HEK293T (cell line): ENCODE measurements around the gene NOB1.

Source experiments
- CTCF ChIA-PET: fragments of 350-600 bp; formaldehyde crosslinking; extraction: SDS; loops from one replicate; lab custom pipeline; 2021; ENCODE audit warnings: antibody characterized with exemption, inconsistent platforms; lab: Yijun Ruan, JAX
- POLR2A ChIA-PET: fragments of 350-600 bp; formaldehyde crosslinking; extraction: SDS; loops from one replicate; lab custom pipeline; 2020; ENCODE audit warnings: antibody characterized with exemption, inconsistent platforms; lab: Yijun Ruan, JAX
- DNase-seq: peaks from one replicate; pipeline ENCODE4 v3.0.0; 2012; ENCODE audit warnings: mixed read lengths; ENCODE audit errors: extremely low spot score
- ARNT ChIP-seq: fragments of 450-650 bp; IDR thresholded peaks from 2 replicates; pipeline ENCODE4 v1.6.1; 2017; ENCODE audit warnings: mild to moderate bottlenecking
- BHLHE40 ChIP-seq: fragments of 450-650 bp; IDR thresholded peaks from 2 replicates; pipeline ENCODE4 v1.6.1; 2016; ENCODE audit warnings: mild to moderate bottlenecking, moderate library complexity, borderline replicate concordance
- CTBP1 ChIP-seq: fragments of 450-650 bp; IDR thresholded peaks from 2 replicates; pipeline ENCODE4 v1.6.1; 2016; ENCODE audit warnings: borderline replicate concordance
- ELF4 ChIP-seq: fragments of 450-650 bp; IDR thresholded peaks from 2 replicates; pipeline ENCODE4 v1.6.1; 2017; ENCODE audit warnings: antibody characterized with exemption
- FOXA1 ChIP-seq: fragments of 450-650 bp; IDR thresholded peaks from 2 replicates; pipeline ENCODE4 v1.6.1; 2016; ENCODE audit warnings: mild to moderate bottlenecking
- FOXK2 ChIP-seq: fragments of 450-650 bp; IDR thresholded peaks from 2 replicates; pipeline ENCODE4 v1.6.1; 2016; ENCODE audit warnings: mild to moderate bottlenecking
- FOXM1 ChIP-seq: fragments of 450-650 bp; IDR thresholded peaks from 2 replicates; pipeline ENCODE4 v1.6.1; 2017; ENCODE audit warnings: mild to moderate bottlenecking, borderline replicate concordance
- HDGF ChIP-seq: fragments of 450-650 bp; IDR thresholded peaks from 2 replicates; pipeline ENCODE4 v1.6.1; 2017; ENCODE audit warnings: antibody characterized with exemption, borderline replicate concordance
- L3MBTL2 ChIP-seq: fragments of 450-650 bp; conservative IDR thresholded peaks from 2 replicates; pipeline ENCODE4 v1.6.1; 2016; ENCODE audit warnings: mild to moderate bottlenecking
- LEF1 ChIP-seq: fragments of 450-650 bp; IDR thresholded peaks from 2 replicates; pipeline ENCODE4 v1.6.1; 2017; ENCODE audit warnings: mild to moderate bottlenecking, borderline replicate concordance
- NFRKB ChIP-seq: fragments of 450-650 bp; IDR thresholded peaks from 2 replicates; pipeline ENCODE4 v1.6.1; 2016; ENCODE audit warnings: mild to moderate bottlenecking, moderate library complexity
- PKNOX1 ChIP-seq: fragments of 450-650 bp; IDR thresholded peaks from 2 replicates; pipeline ENCODE4 v1.6.1; 2016
- SP1 ChIP-seq: fragments of 450-650 bp; IDR thresholded peaks from 2 replicates; pipeline ENCODE4 v1.6.1; 2017
- SUZ12 ChIP-seq: fragments of 450-650 bp; IDR thresholded peaks from 2 replicates; pipeline ENCODE4 v1.6.1; 2016; ENCODE audit warnings: mild to moderate bottlenecking
- TARDBP ChIP-seq: fragments of 450-650 bp; IDR thresholded peaks from 2 replicates; pipeline ENCODE4 v1.6.1; 2016
- ZNF384 ChIP-seq: fragments of 450-650 bp; IDR thresholded peaks from 2 replicates; pipeline ENCODE4 v1.6.1; 2016

Gene NOB1

GRCh38 chr16:69706256-69706974, 48.3 kb downstream of the NOB1 start:
- POLR2A ChIA-PET: interaction anchor here (1.3 kb wide), 1 partner anchor 48 kb away, joined by 5 read pairs; the partner anchor contains the start of gene NOB1
- TF ChIP-seq HDGF: no peak
- no peak for TF ChIP-seq ARNT
- TF ChIP-seq FOXA1: no peak
- no peak for TF ChIP-seq SUZ12
- TF ChIP-seq LEF1: no peak
- no peak for TF ChIP-seq FOXK2
- no peak for TF ChIP-seq L3MBTL2
- no peak for TF ChIP-seq PKNOX1
- TF ChIP-seq BHLHE40: no peak
- no peak for TF ChIP-seq SP1
- no peak for TF ChIP-seq ELF4
- TF ChIP-seq CTBP1: no peak
- TF ChIP-seq FOXM1: no peak
- TF ChIP-seq ZNF384: no peak
- TF ChIP-seq NFRKB: no peak
- TF ChIP-seq TARDBP: no peak
- no peak for DNase-seq
- CTCF ChIA-PET: no interaction called here

- ChIA-PET POLR2A (interaction anchor here (1.0 kb wide), 1 partner anchor 59 kb away, joined by 3 read pairs; the partner anchor contains the start of gene WWP2), CTCF (no interaction called here)
- DNase-seq: no peak
- no peak for TF ChIP-seq FOXA1
These were observed 51.1 kb downstream of the NOB1 start for GRCh38 chr16:69703638-69704037.

GRCh38 chr16:69701866-69702265, 52.9 kb downstream of the NOB1 start:
- POLR2A ChIA-PET: no interaction called here
- TF ChIP-seq CTBP1 (no peak), HDGF (no peak)
- no peak for DNase-seq
- CTCF ChIA-PET: no interaction called here

GRCh38 chr16:69701452-69701851, 53.3 kb downstream of the NOB1 start:
- DNase-seq: no peak
- POLR2A ChIA-PET: no interaction called here
- TF ChIP-seq NFRKB: no peak
- no peak for TF ChIP-seq PKNOX1
- TF ChIP-seq LEF1: no peak
- no peak for TF ChIP-seq HDGF
- no peak for TF ChIP-seq ZNF384
- no peak for TF ChIP-seq CTBP1
- no peak for TF ChIP-seq FOXM1
- TF ChIP-seq FOXK2: no peak
- no peak for TF ChIP-seq TARDBP
- TF ChIP-seq ARNT: no peak
- no peak for TF ChIP-seq L3MBTL2
- CTCF ChIA-PET: interaction anchor here (0.7 kb wide), 1 partner anchor 361 kb away, joined by 3 read pairs; no protein-coding TSS in a partner anchor

GRCh38 chr16:69699915-69700314, 54.8 kb downstream of the NOB1 start:
- no peak for TF ChIP-seq ARNT
- TF ChIP-seq TARDBP: no peak
- no peak for TF ChIP-seq L3MBTL2
- TF ChIP-seq BHLHE40: no peak
- no peak for TF ChIP-seq PKNOX1
- no peak for TF ChIP-seq NFRKB
- TF ChIP-seq ELF4: no peak
- TF ChIP-seq HDGF: no peak
- TF ChIP-seq FOXK2: no peak
- no peak for TF ChIP-seq FOXM1
- TF ChIP-seq LEF1: no peak
- TF ChIP-seq FOXA1: no peak
- no peak for TF ChIP-seq SUZ12
- ChIA-PET CTCF (no interaction called here), POLR2A (interaction anchor here (1.7 kb wide), 1 partner anchor 55 kb away, joined by 6 read pairs; the partner anchor contains the start of gene NOB1)
- no peak for DNase-seq

GRCh38 chr16:69698404-69698803, 56.3 kb downstream of the NOB1 start:
- no peak for DNase-seq
- ChIA-PET POLR2A (no interaction called here), CTCF (interaction anchor here (1.1 kb wide), 1 partner anchor 11 kb away, joined by 3 read pairs; no protein-coding TSS in a partner anchor)
- no peak for TF ChIP-seq L3MBTL2
- TF ChIP-seq HDGF: no peak
- no peak for TF ChIP-seq FOXM1
- no peak for TF ChIP-seq FOXK2
- no peak for TF ChIP-seq SP1
- no peak for TF ChIP-seq LEF1
- no peak for TF ChIP-seq SUZ12
- no peak for TF ChIP-seq ZNF384
- no peak for TF ChIP-seq NFRKB
- no peak for TF ChIP-seq TARDBP
- TF ChIP-seq BHLHE40: no peak
- no peak for TF ChIP-seq PKNOX1
- TF ChIP-seq ARNT: no peak
- no peak for TF ChIP-seq CTBP1
- no peak for TF ChIP-seq ELF4
- no peak for TF ChIP-seq FOXA1
